Central memory CD8-positive, alpha-beta T cell (primary cell): ENCODE data around the gene EXOSC7.
A peak's percentile ranks its signal among the peaks of the same experiment; 100 is the strongest.

Experiments used
- ATAC-seq: fragments of 150-1000 bp; cut with Tn5 transposase; replicated peaks from 2 replicates; pipeline ENCODE4 v1.10.0; 2022; ENCODE audit warnings: mild to moderate bottlenecking, moderate FRiP score, moderate number of reproducible peaks; ENCODE audit not compliant: poor library complexity, severe bottlenecking; ENCODE audit errors: extremely low read depth
- DNase-seq, 2 donors: peaks; one replicate each; pipeline ENCODE4 v3.0.0; 2021; ENCODE audit warnings: low spot score in 2 of 2
- H3K27ac Mint-ChIP-seq: one replicate; pipeline ENCODE4 v1.8.0; 2022; ENCODE audit warnings: low read depth, mild to moderate bottlenecking, moderate library complexity, mixed read lengths
- H3K27me3 Mint-ChIP-seq: one replicate; pipeline ENCODE4 v1.8.0; 2022; ENCODE audit warnings: mixed read lengths
- H3K36me3 Mint-ChIP-seq: one replicate; pipeline ENCODE4 v1.8.0; 2022; ENCODE audit warnings: mild to moderate bottlenecking, moderate library complexity, mixed read lengths; ENCODE audit not compliant: insufficient read depth
- H3K4me1 Mint-ChIP-seq: one replicate; pipeline ENCODE4 v1.8.0; 2022; ENCODE audit warnings: mixed read lengths
- H3K4me3 Mint-ChIP-seq: one replicate; pipeline ENCODE4 v1.8.0; 2022; ENCODE audit warnings: mild to moderate bottlenecking, moderate library complexity, mixed read lengths
- H3K9me3 Mint-ChIP-seq: one replicate; pipeline ENCODE4 v1.8.0; 2022; ENCODE audit warnings: mixed read lengths

EXOSC7 gene

DNA sequence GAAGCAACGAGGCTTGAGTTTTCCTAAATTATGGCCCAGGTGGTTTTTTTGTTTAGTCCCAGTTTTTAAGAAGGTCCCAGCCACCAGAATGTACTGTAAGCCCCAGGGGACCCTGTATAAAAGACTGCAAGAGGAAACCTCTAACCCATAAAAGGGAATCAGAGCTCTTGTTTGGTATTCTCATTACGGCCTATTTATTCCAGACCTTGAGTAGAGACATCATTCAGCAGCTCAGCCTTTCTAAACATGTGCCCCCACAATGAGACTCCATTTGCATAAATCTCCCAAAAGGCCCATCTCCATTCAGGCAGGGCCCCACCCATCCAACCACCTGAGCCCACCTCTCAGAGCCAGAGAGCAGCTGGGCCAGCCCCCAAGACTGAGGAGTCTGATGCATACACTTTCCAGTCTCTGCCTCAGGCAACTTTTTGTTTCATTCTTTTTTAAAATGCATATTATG is 25.7 kb upstream of the EXOSC7 start:
- DNase-seq (no peak), ATAC-seq (no peak)
- peaks cover 7% of the 10 kb centered on the region for H3K36me3 Mint-ChIP-seq
- H3K4me1 Mint-ChIP-seq, result peaks cover 40% of the 10 kb centered on the region
- H3K4me3 Mint-ChIP-seq, result no peak overlapping the region
- peak overlapping the region; percentile 14 for H3K27ac Mint-ChIP-seq
- no peaks in the 10 kb centered on the region for H3K27me3 Mint-ChIP-seq
- H3K9me3 Mint-ChIP-seq, result no peaks in the 10 kb centered on the region

DNA sequence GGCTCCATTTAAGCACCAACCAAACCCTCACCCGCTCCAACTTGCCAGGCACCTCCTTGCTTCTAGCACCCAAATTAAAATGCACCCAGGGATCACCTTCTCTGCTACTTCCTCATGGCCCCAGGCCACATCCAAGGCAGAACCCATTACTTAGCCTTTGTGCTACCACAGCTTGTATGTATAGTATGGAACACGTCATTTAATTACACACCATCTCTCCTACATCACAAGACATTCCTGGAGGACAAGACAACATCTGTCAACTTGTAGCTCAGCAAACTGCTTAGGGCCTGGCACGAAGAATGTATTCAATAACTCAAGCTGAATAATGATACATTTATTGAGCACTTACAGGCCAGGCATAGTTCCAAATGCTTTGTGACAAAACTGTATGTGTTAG is 23.4 kb upstream of the EXOSC7 start:
- H3K36me3 Mint-ChIP-seq, result peaks cover 8% of the 10 kb centered on the region
- peaks cover 51% of the 10 kb centered on the region for H3K4me1 Mint-ChIP-seq
- H3K4me3 Mint-ChIP-seq, result no peak overlapping the region
- H3K27me3 Mint-ChIP-seq, result no peaks in the 10 kb centered on the region
- no peak for ATAC-seq
- no peak for DNase-seq
- H3K9me3 Mint-ChIP-seq, result no peaks in the 10 kb centered on the region
- H3K27ac Mint-ChIP-seq, result peak overlapping the region; percentile 1

GRCh38 chr3:44954304-44954703 is 21.7 kb upstream of the EXOSC7 start:
- DNase-seq (no peak), ATAC-seq (no peak)
- Mint-ChIP-seq H3K4me1 (peaks cover 51% of the 10 kb centered on the region), H3K27me3 (no peaks in the 10 kb centered on the region), H3K36me3 (peaks cover 8% of the 10 kb centered on the region), H3K9me3 (no peaks in the 10 kb centered on the region), H3K4me3 (no peak overlapping the region), H3K27ac (no peak overlapping the region)

GRCh38 chr3:44954962-44955361 is 21.1 kb upstream of the EXOSC7 start:
- Mint-ChIP-seq H3K27me3 (no peaks in the 10 kb centered on the region), H3K36me3 (peaks cover 8% of the 10 kb centered on the region), H3K9me3 (no peaks in the 10 kb centered on the region), H3K4me3 (no peak overlapping the region), H3K27ac (no peak overlapping the region), H3K4me1 (peaks cover 51% of the 10 kb centered on the region)
- ATAC-seq (no peak), DNase-seq (no peak)

GRCh38 chr3:44955917-44956316 is 20.1 kb upstream of the EXOSC7 start:
- H3K36me3 Mint-ChIP-seq, result peaks cover 6% of the 10 kb centered on the region
- no peak overlapping the region for H3K4me3 Mint-ChIP-seq
- H3K4me1 Mint-ChIP-seq, result peaks cover 51% of the 10 kb centered on the region
- ATAC-seq, result no peak
- H3K27me3 Mint-ChIP-seq, result no peaks in the 10 kb centered on the region
- no peak overlapping the region for H3K27ac Mint-ChIP-seq
- no peak for DNase-seq
- H3K9me3 Mint-ChIP-seq, result no peaks in the 10 kb centered on the region

- DNase-seq (no peak), ATAC-seq (no peak)
- no peak overlapping the region for H3K4me3 Mint-ChIP-seq
- H3K4me1 Mint-ChIP-seq, result peaks cover 44% of the 10 kb centered on the region
- H3K27me3 Mint-ChIP-seq, result no peaks in the 10 kb centered on the region
- peak overlapping the region; percentile 13 for H3K27ac Mint-ChIP-seq
- no peaks in the 10 kb centered on the region for H3K9me3 Mint-ChIP-seq
- H3K36me3 Mint-ChIP-seq, result peaks cover 1% of the 10 kb centered on the region
These were observed 18.1 kb upstream of the EXOSC7 start for GRCh38 chr3:44957986-44958385.

DNA sequence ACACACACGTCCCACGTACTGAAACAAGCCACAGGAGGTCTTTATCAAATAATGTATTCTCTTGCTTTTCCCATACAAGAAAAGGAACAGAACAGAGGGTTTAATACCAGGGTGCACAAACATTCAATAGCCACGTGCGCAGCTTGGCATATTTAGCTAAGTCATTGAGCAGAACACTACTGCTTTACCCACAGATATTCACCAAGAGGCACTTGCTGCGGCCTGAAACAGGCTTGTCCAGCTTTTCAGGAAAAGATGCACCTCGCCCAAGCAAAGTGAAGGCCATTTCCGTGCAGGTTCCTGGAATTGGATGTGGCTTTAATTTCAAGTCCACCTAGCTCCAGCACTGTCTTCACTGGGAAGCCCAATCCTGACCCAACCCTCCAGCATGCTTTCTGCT is 17.7 kb upstream of the EXOSC7 start:
- H3K27ac Mint-ChIP-seq, result no peak overlapping the region
- no peaks in the 10 kb centered on the region for H3K27me3 Mint-ChIP-seq
- ATAC-seq, result no peak
- no peak overlapping the region for H3K4me3 Mint-ChIP-seq
- no peak for DNase-seq
- H3K36me3 Mint-ChIP-seq, result peaks cover 1% of the 10 kb centered on the region
- peaks cover 46% of the 10 kb centered on the region for H3K4me1 Mint-ChIP-seq
- no peaks in the 10 kb centered on the region for H3K9me3 Mint-ChIP-seq

DNA sequence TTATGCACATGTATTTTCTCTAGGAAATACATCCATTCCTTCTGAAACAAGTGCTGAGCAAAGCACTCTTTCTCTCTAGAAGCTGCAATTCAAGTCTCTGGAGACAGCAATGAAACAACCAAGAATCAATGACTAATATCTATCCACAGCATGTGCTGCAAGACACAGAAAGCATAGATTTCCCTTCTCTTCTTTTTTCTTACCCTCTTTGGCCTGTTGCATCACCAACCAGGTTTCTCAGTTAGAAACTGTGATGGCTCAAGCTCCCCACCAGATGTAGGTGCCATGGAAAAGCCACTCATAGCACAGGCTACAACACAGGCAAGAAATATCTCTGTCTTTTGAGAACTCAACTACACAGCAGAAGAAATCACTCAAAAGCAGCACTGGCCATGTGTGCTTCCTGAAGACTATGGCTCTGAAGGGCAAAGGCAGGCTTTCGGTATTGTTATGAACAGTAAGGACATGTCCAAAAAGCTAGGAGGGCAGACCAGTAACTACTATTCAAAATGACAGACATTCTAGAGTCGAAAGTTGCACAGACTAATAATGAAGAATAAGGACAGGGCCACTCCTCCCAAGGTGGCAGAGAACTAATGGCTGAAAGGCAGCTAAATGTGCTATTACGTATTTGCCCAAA is 15.5 kb upstream of the EXOSC7 start:
- no peaks in the 10 kb centered on the region for H3K27me3 Mint-ChIP-seq
- H3K36me3 Mint-ChIP-seq, result peaks cover 1% of the 10 kb centered on the region
- H3K4me3 Mint-ChIP-seq, result no peak overlapping the region
- no peaks in the 10 kb centered on the region for H3K9me3 Mint-ChIP-seq
- ATAC-seq (no peak), DNase-seq (no peak)
- H3K4me1 Mint-ChIP-seq, result peaks cover 60% of the 10 kb centered on the region
- no peak overlapping the region for H3K27ac Mint-ChIP-seq

DNA sequence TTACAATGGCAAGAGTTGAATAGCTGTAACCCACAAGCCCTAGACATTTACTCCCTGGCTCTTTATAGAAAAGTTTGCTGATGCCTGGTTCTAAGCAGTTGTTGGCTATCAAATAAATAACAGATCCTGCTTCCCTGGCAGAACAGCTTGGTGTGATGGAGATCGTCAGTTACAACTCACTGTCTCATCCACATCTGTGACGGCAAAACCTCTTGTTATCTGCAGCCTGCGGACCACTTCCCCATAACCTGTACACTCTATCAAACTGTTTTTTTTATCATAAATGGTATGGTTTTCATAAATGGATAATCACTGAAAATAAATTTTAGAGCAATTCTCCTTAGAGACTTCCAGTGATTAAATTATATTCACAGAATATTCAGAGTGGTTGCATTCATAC is 14.2 kb upstream of the EXOSC7 start:
- Mint-ChIP-seq H3K9me3 (no peaks in the 10 kb centered on the region), H3K36me3 (peaks cover 1% of the 10 kb centered on the region), H3K4me1 (peaks cover 63% of the 10 kb centered on the region), H3K27me3 (no peaks in the 10 kb centered on the region), H3K27ac (no peak overlapping the region), H3K4me3 (no peak overlapping the region)
- DNase-seq (no peak), ATAC-seq (no peak)

DNA sequence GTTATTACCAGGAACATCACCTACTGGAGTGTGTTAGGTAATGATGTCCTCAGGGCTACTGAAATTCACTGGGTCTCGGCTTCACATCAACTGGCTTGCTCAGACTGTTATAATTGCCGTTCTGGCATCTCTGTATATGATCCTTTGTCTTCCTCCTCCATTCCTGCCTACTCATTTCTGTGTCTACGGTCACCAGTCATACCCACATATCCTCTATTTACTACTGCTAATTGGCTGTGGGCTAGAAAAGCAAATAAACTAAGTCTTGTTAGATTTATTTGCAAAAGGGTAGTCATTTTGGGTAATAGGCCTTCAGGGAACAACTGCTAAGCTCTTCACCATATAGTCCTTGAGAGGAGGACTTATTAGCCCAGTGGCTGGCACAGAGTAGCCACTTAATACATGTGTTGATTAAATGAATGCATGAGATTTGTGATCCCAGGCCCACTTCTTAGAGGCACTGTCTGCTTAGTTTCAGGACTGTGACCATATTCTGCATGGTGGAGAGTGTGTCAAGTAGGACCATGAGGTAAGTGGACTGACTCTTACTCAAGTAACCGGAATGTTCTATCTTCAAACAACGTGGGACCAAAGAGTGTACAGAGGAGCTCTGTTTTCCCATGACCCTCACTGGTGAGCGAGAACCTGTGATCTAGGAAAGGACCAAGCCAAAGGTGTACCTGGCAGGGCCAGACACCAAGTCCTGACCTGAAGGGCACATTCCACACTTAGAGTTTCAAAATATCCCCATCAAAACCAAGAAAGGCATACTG is 13.2 kb upstream of the EXOSC7 start:
- no peaks in the 10 kb centered on the region for H3K36me3 Mint-ChIP-seq
- DNase-seq, result no peak
- no peaks in the 10 kb centered on the region for H3K9me3 Mint-ChIP-seq
- H3K27me3 Mint-ChIP-seq, result no peaks in the 10 kb centered on the region
- ATAC-seq, result no peak
- no peak overlapping the region for H3K27ac Mint-ChIP-seq
- peaks cover 62% of the 10 kb centered on the region for H3K4me1 Mint-ChIP-seq
- H3K4me3 Mint-ChIP-seq, result no peak overlapping the region

DNA sequence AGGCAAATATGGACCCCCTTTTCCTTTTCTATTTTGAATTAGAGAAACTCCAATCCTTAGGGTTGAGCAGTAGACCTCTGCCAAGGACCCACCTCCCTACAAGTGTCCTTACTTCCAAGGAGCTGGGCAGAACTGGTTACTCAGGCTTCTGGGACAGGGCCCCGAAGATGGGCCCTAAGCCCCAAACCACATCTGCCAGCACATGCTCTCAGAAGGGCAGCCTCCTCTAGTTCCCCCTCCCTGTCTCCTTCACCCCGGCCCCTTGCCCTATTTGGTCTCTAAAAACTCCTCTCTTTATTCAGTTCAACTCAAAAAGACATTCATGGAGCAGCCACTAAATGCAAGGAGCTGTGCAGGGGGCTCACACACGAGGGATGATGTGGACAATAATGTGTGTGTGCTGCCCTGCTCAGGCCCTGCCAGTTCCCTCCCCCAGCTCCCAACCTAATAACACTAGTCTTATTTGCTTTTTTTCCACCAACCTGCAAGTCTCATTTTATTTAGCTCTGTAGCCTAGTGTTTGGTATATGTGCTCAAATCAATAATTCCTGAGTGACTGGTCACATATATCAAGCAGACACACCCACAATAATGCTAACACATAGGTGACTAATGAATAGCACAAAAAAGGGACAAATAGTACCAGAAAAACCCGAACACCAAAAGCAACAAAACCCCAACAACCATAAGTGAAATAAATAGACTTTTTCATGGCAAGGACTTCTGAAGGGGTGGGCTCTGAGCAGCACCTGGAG is 12.3 kb upstream of the EXOSC7 start:
- ATAC-seq, result no peak
- Mint-ChIP-seq H3K9me3 (no peaks in the 10 kb centered on the region), H3K4me1 (peaks cover 65% of the 10 kb centered on the region), H3K27me3 (no peaks in the 10 kb centered on the region), H3K36me3 (peaks cover 2% of the 10 kb centered on the region), H3K27ac (no peak overlapping the region), H3K4me3 (no peak overlapping the region)
- no peak for DNase-seq

DNA sequence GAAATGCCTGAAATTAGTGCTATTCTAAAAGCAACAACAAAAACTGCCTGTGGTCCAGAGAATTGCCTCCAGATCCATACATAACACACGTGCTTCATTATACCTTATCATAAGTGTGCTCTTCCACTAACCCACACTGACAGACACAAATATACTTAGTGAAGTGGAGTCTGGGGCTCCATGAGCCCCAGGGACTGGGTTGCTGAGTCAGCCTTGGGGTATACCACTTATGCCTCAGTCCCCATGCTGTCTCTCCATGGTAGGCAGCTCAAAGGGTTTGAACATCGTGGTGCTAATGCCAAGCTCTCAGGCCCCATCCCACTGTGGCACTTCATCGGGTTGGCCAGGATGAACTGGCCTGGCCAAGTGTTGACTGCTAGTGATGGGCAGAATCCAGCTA is 10.9 kb upstream of the EXOSC7 start:
- ATAC-seq (no peak), DNase-seq (no peak)
- H3K4me1 Mint-ChIP-seq, result peaks cover 79% of the 10 kb centered on the region
- no peak overlapping the region for H3K4me3 Mint-ChIP-seq
- H3K9me3 Mint-ChIP-seq, result no peaks in the 10 kb centered on the region
- H3K27ac Mint-ChIP-seq, result no peak overlapping the region
- peaks cover 2% of the 10 kb centered on the region for H3K36me3 Mint-ChIP-seq
- H3K27me3 Mint-ChIP-seq, result no peaks in the 10 kb centered on the region
